ENCODE data around the gene LECT2.

Gene LECT2

GRCh38 chr5:135978993-135979392 is 24.2 kb upstream of the LECT2 start:
- no peak for DNase-seq (ENCODE audit: low read depth in 2 of 2)

DNA sequence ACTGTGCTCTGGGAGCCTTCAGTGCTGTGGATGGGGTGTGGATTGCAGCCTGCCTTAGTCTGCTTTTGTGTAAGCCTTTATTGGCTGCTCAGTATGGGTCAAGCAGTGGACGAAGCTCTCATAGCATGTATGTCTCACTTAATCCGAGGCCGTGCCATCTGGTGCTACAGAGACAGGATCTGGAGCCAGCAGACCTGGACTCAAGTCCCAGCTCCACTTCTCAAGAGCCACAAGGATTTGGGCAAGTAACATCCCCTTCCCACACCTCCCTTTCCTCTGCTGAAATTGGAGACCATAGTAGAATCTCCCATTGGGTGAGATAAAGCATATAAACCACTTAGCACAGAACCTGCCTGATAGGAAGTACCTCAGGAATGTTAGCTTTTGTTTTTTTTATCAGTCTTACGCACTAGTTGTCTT is 23.4 kb upstream of the LECT2 start:
- no peak for DNase-seq (ENCODE audit: low read depth in 2 of 2)

- DNase-seq (ENCODE audit: low read depth in 2 of 2), result no peak
Measured at GRCh38 chr5:135977375-135977928, 22.7 kb upstream of the LECT2 start.

DNA sequence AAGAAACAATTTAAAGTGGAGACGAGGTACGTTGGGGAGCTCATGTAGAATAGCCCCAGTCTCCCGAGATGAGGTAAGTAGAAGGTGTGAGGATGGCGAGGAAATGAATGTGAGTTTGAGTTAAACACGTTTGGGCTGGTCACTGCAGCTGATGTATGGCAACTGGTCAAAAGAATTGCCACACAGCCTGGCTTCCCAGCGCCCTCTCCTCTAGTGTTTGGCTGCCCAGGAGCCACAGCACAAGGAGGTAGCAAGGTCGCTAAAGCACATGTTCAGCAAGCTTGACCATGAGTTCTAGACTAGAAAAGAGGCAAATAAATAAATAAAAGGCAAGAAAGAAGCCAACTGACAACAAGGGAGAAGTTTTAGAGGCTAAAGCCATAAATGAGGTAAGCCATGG is 21.4 kb upstream of the LECT2 start:
- no peak for DNase-seq (ENCODE audit: low read depth in 2 of 2)

DNA sequence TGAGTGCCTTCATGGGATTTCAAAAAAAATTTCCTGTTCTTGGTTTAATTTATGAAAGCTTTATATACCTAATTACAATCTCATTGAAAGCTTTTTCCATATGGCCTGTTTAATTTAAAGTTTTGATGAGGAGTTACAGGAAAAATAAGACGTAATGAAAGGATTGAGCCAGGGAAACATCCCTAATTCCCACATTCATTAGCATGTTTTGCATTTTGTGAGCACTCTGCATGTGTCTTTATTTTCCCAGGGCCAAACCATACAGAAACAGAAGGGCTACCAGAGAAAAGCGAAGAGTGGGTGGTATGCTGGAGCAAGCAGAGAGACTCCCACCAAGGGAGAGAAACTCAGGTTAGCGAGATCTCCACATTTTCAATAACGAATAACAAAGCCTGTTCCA is 20.3 kb upstream of the LECT2 start:
- DNase-seq (ENCODE audit: low read depth in 2 of 2), result no peak

- DNase-seq (ENCODE audit: low read depth in 2 of 2), result no peak
Measured at GRCh38 chr5:135974021-135974600, 19.3 kb upstream of the LECT2 start.

GRCh38 chr5:135973323-135974020 is 18.7 kb upstream of the LECT2 start:
- DNase-seq (ENCODE audit: low read depth in 2 of 2), result no peak

- no peak for DNase-seq (ENCODE audit: low read depth in 2 of 2)
Measured at GRCh38 chr5:135971701-135972100, 16.9 kb upstream of the LECT2 start.

DNA sequence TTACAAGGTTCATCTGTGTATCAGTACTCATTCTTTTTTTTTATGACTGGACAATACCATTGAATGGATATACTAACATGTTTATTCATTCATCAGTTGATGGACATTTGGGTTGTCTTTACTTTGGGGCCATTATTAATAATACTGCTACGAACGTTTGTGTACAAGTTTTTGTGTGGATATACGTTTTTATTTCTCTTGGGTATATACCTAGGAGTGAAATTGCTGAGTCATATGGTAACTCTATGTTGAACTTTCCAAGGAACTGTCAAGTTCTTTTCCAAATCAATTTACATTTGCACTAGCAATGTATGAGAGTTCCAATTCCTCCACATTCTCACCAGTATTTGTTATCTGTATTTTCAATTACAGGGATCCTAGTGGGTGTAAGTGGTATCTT is 12.0 kb upstream of the LECT2 start:
- no peak for DNase-seq (ENCODE audit: low read depth in 2 of 2)

GRCh38 chr5:135966165-135966564 is 11.4 kb upstream of the LECT2 start:
- DNase-seq (ENCODE audit: low read depth in 2 of 2), result no peak

DNA sequence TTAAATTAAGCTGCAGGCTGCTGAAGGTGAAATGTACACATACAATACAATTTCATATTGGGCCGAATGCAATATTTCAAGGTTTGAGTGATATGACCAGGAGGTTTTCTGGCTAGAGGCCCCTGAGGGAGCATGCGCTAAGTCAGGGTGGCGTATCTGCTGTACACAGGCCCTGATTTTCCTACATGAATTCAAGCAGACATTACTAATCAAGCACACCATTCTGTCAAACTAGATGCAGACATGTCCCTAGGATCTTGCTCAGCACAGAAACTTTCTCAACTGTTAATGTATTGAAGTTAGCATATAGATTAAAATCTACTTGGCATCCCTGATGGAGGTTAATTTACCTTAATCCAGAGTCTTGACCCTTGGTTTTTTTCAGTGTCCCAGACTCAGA is 10.7 kb upstream of the LECT2 start:
- DNase-seq (ENCODE audit: low read depth in 2 of 2), result no peak

DNA sequence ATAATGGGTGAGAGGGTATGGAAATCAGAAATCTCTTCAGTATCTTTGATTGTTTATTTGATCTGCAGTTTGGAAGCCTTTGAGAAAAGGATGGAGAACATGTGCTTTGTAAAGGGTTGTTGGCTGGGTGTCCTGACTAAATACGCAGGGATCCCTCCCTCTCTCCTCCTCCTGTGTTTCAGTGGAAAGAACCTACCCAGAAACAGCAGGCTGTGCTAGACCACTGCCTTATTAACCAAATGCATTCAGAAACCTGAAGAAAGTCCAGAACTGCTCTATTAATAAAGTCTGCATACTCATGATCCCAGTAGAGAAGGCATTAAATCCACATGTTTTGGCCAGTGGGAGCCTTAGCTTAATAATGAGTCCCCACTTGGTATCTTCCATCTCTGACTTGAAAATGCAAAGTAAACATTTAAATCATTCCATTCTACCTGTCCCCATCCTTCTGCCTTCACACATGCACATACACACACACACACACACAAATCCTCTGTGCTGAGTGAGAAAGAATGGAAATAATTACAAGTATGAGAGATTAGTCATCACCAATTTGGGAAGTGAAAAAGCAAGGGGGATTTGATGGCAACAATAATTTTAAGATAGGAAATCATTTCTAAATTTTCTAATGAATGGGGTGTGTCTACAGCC is 10.0 kb upstream of the LECT2 start:
- DNase-seq (ENCODE audit: low read depth in 2 of 2), result no peak

DNA sequence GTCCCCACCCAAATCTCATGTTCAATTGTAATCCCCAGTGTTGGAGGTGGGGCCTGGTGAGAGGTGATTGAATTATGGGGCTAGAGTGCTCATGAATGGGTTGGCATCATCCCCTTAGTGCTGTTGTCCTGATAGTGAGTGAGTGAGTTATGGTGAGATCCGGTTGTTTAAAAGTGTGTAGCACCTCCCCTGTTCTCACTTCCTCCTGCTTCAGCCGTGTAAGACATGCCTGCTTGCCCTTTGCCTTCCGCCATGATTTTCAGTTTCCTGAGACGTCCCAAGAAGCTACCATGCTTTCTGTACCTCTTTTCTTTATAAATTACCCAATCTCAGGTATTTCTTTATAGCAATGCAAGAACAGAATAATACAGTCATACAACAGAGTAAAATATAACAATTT is 742 bp upstream of the LECT2 start:
- no peak for DNase-seq (ENCODE audit: low read depth in 2 of 2)

DNA sequence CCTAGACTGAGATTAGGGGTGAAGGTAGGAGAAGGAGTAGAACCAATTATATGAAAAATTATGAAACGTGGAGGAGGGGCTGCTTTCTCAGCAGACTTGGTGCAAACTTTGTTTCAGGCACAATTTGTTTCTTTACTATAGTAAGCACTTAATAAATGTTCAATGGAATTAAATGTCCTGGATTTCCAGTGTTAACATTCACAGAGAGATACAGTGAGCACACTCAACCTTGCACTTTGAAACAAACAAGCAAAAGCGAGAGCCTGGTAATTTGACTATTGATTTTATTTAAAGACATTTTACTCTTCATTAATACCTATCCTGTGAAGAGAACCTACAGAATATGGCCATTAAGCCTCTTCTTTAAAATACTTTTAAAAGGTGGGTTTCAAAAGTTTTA is 933 bp downstream of the LECT2 start:
- DNase-seq (ENCODE audit: low read depth in 2 of 2), result no peak

GRCh38 chr5:135952683-135953082 is 2.1 kb downstream of the LECT2 start:
- DNase-seq (ENCODE audit: low read depth in 2 of 2), result no peak

DNA sequence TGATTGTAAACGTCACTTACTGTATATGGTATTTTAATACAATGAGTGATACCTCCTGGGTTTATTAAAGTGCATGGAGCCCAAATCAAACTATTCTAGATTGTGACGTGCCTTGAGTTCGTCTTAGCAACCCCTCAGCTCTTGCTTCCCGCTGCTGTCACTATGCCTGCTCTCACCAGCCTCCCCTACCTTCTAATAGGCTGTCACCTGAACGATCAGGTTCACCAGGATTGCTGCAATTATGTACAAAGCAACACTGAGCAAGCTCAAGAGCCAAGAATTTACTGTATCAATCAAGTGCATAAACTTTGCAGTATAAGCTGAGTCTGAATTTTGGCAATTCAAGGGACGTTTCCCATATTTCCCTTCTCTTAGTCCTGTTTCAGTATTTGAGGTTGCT is 3.0 kb downstream of the LECT2 start:
- DNase-seq (ENCODE audit: low read depth in 2 of 2), result no peak

DNA sequence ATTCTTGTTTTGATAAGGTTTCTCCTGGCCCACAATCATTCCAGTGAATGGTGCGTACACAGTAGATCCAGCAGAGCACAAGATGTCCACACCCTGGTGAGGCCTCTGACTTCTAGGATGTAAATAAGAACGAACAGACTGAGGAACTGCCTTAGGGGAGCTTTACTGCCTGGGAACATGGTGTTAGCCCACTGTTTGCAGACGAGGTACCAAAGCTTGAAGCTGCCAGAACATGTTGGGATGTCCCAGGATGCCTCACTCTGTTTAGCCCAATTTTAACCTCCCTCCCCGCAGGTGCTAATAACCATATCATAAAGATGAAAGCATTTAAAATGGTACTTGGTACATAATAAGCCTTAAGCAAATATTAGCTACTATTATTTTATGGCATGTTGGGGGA is 3.5 kb downstream of the LECT2 start:
- DNase-seq (ENCODE audit: low read depth in 2 of 2), result no peak

DNA sequence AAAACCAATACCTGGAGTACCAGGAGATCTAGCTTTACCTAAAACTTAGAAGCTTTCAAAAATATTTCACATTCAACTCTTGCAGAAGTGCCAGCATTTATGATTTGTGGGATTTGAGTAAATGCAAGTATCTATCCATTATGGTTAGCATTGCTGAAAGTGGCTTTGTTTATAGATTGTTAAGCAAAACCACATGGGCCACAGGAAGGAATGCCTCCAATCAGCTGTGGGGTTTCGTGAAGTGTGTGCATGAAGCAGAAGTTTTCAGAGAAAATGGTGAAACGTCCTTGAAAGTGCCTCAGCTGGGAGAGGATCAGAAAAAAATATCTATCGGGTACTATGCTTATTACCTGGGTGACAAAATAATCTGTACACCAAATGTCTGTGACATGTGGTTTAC is 4.2 kb downstream of the LECT2 start:
- DNase-seq (ENCODE audit: low read depth in 2 of 2), result no peak

GRCh38 chr5:135944967-135945560 is 9.7 kb downstream of the LECT2 start:
- no peak for DNase-seq (ENCODE audit: low read depth in 2 of 2)

GRCh38 chr5:135944564-135944963 is 10.2 kb downstream of the LECT2 start:
- DNase-seq (ENCODE audit: low read depth in 2 of 2), result no peak

DNA sequence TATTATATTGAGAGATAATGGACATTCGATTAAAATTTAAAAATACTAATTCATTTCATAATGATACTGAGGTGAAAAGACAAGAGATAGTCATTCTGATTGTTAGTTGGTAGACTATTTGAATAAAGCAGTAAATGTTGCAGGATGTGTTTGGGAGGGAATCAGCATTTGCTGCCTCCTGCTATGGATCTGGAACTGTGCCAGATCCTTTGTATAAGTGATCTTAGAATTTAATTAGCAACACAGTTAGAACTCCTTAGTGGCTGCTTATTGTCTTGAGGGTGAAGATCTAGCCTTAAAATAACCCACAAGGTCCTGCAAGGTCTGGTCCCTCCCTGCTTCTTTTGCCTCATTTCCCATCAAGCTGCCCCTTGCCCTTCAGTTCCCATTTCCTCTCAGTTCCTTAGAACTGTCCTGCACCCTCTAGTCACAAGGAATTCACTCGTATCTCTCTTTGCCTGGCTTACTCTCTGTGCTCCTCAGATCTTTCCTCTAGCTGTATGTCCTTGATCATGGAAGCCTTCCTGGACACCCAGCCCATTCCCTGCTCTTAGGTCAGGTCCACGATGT is 12.5 kb downstream of the LECT2 start:
- DNase-seq (ENCODE audit: low read depth in 2 of 2), result no peak

GRCh38 chr5:135941711-135942110 is 13.1 kb downstream of the LECT2 start:
- no peak for DNase-seq (ENCODE audit: low read depth in 2 of 2)

All from stimulated activated CD8-positive, alpha-beta memory T cell treated with anti-CD3 and anti-CD28 coated beads, Interleukin-15, amount 100 ng/mL, for 4 hours (primary cell).